Astrocyte (in vitro differentiated cells and primary cell): ENCODE data around the gene ZNF407. TPM values are rescaled to one million over a fixed set of nuclear protein-coding genes. Genes with fewer than 3 reads are reported as not detected.

ENCODE experiments used
- DNase-seq: peaks from one replicate; pipeline ENCODE4 v3.0.0-alpha.2; 2010; ENCODE audit warnings: low read depth
- FAIRE-seq: peaks from 2 replicates; lab custom pipeline; 2011; peaks lifted over from hg19 to GRCh38; lab: Jason Lieb, UNC
- H2AFZ ChIP-seq: 2 replicates; pipeline ENCODE4 v1.6.0; 2012; ENCODE audit warnings: low read depth, low read length, inconsistent platforms
- H3K27ac ChIP-seq: 2 replicates; pipeline ENCODE4 v1.5.1; 2011; ENCODE audit warnings: low read depth, low read length, inconsistent platforms
- H3K27me3 ChIP-seq: 2 replicates; pipeline ENCODE4 v1.6.0; 2011; ENCODE audit warnings: low read length, inconsistent platforms; ENCODE audit not compliant: insufficient read depth
- H3K36me3 ChIP-seq: 2 replicates; pipeline ENCODE4 v1.5.1; 2011; ENCODE audit warnings: low read length, inconsistent platforms; ENCODE audit not compliant: insufficient read depth
- H3K4me1 ChIP-seq: 2 replicates; pipeline ENCODE4 v1.5.1; 2011; ENCODE audit warnings: low read length, inconsistent platforms; ENCODE audit not compliant: insufficient read depth
- H3K4me2 ChIP-seq: 2 replicates; pipeline ENCODE4 v1.6.0; 2012; ENCODE audit warnings: low read length, inconsistent platforms
- H3K4me3 ChIP-seq: 2 replicates; pipeline ENCODE4 v1.5.1; 2011; ENCODE audit warnings: low read depth, mild to moderate bottlenecking, low read length, inconsistent platforms; ENCODE audit not compliant: insufficient read depth
- H3K79me2 ChIP-seq: 2 replicates; pipeline ENCODE4 v1.6.0; 2012; ENCODE audit warnings: mild to moderate bottlenecking, low read length, inconsistent platforms; ENCODE audit not compliant: insufficient read depth
- H3K9ac ChIP-seq: 2 replicates; pipeline ENCODE4 v1.6.0; 2012; ENCODE audit warnings: mild to moderate bottlenecking, low read length, inconsistent platforms
- H3K9me3 ChIP-seq: 2 replicates; pipeline ENCODE4 v1.5.1; 2012; ENCODE audit warnings: low read depth, mild to moderate bottlenecking, low read length, inconsistent platforms; ENCODE audit not compliant: insufficient read depth
- H4K20me1 ChIP-seq: 2 replicates; pipeline ENCODE4 v1.6.0; 2012; ENCODE audit warnings: low read length, inconsistent platforms; ENCODE audit not compliant: insufficient read depth
- H3K27ac Mint-ChIP-seq: one replicate; pipeline ENCODE4 v1.8.0; 2021; ENCODE audit warnings: mild to moderate bottlenecking, mixed read lengths; ENCODE audit not compliant: unreplicated experiment
- H3K27me3 Mint-ChIP-seq: one replicate; pipeline ENCODE4 v1.8.0; 2021; ENCODE audit warnings: low read depth, mixed read lengths; ENCODE audit not compliant: unreplicated experiment
- H3K36me3 Mint-ChIP-seq: one replicate; pipeline ENCODE4 v1.8.0; 2021; ENCODE audit warnings: low read depth, mixed read lengths; ENCODE audit not compliant: unreplicated experiment
- H3K4me1 Mint-ChIP-seq: one replicate; pipeline ENCODE4 v1.8.0; 2021; ENCODE audit warnings: low read depth, mixed read lengths; ENCODE audit not compliant: unreplicated experiment
- H3K4me3 Mint-ChIP-seq: one replicate; pipeline ENCODE4 v1.8.0; 2021; ENCODE audit warnings: mild to moderate bottlenecking, moderate library complexity, mixed read lengths; ENCODE audit not compliant: unreplicated experiment
- H3K9me3 Mint-ChIP-seq: one replicate; pipeline ENCODE4 v1.8.0; 2021; ENCODE audit warnings: mild to moderate bottlenecking, mixed read lengths; ENCODE audit not compliant: unreplicated experiment
- CTCF ChIP-seq: IDR thresholded peaks from 2 replicates; pipeline ENCODE4 v1.5.1; 2011; ENCODE audit warnings: low read depth, mild to moderate bottlenecking, inconsistent platforms, low read length, moderate library complexity; ENCODE audit not compliant: insufficient read depth
- EZH2 ChIP-seq: IDR thresholded peaks from 2 replicates; pipeline ENCODE4 v1.6.1; 2012; ENCODE audit warnings: mild to moderate bottlenecking, low read length, inconsistent platforms; ENCODE audit not compliant: insufficient read depth
- total RNA-seq: library from RNA; stranded (reverse); gene quantifications from 2 replicates; pipeline ENCODE4 v1.2.1, GENCODE V29; 2021

Gene ZNF407
- total RNA-seq, 1 donor from 2014 or later: 13.8 TPM

- Mint-ChIP-seq H3K9me3 (no peaks in the 10 kb centered on the region), H3K4me3 (no peak overlapping the region), H3K4me1 (peaks cover 15% of the 10 kb centered on the region), H3K27ac (no peak overlapping the region), H3K27me3 (no peaks in the 10 kb centered on the region), H3K36me3 (peaks cover 8% of the 10 kb centered on the region)
- no peak overlapping the region for H2AFZ ChIP-seq
- TF ChIP-seq CTCF: no peak
- no peak overlapping the region for H3K4me3 ChIP-seq
- peak overlapping the region; percentile 2 for H3K4me2 ChIP-seq
- no peak for FAIRE-seq
- H3K79me2 ChIP-seq: peaks cover 17% of the 10 kb centered on the region
- H3K27ac ChIP-seq: no peak overlapping the region
- peak; percentile 44 for DNase-seq
- no peaks in the 10 kb centered on the region for H3K9me3 ChIP-seq
- H4K20me1 ChIP-seq: peaks cover 19% of the 10 kb centered on the region
- no peaks in the 10 kb centered on the region for H3K27me3 ChIP-seq
- H3K36me3 ChIP-seq: peaks cover 9% of the 10 kb centered on the region
- H3K4me1 ChIP-seq: peaks cover 5% of the 10 kb centered on the region
- H3K9ac ChIP-seq: no peak overlapping the region
Measured at GRCh38 chr18:74631623-74632350, 34.1 kb downstream of the ZNF407 start.

- Histone ChIP-seq H3K27me3 (no peaks in the 10 kb centered on the region), H4K20me1 (peaks cover 14% of the 10 kb centered on the region), H3K4me2 (no peak overlapping the region), H3K27ac (no peak overlapping the region), H3K9me3 (no peaks in the 10 kb centered on the region), H3K9ac (no peak overlapping the region), H3K4me1 (peaks cover 5% of the 10 kb centered on the region), H3K79me2 (peaks cover 12% of the 10 kb centered on the region), H2AFZ (no peak overlapping the region), H3K4me3 (no peak overlapping the region), H3K36me3 (peaks cover 9% of the 10 kb centered on the region)
- Mint-ChIP-seq H3K27me3 (no peaks in the 10 kb centered on the region), H3K9me3 (no peaks in the 10 kb centered on the region), H3K4me3 (no peak overlapping the region), H3K4me1 (peaks cover 15% of the 10 kb centered on the region), H3K36me3 (peaks cover 8% of the 10 kb centered on the region), H3K27ac (no peak overlapping the region)
- TF ChIP-seq EZH2 (no peak), CTCF (no peak)
- FAIRE-seq: no peak
- no peak for DNase-seq
Measured at GRCh38 chr18:74632351-74632679, 34.6 kb downstream of the ZNF407 start.

- TF ChIP-seq CTCF: no peak
- TF ChIP-seq EZH2: no peak
- Histone ChIP-seq H3K4me1 (peaks cover 5% of the 10 kb centered on the region), H4K20me1 (peaks cover 12% of the 10 kb centered on the region), H3K36me3 (peaks cover 9% of the 10 kb centered on the region), H3K79me2 (peaks cover 12% of the 10 kb centered on the region), H3K9me3 (no peaks in the 10 kb centered on the region), H3K27me3 (no peaks in the 10 kb centered on the region), H3K4me2 (no peak overlapping the region), H3K27ac (no peak overlapping the region), H3K4me3 (no peak overlapping the region), H2AFZ (no peak overlapping the region), H3K9ac (no peak overlapping the region)
- no peak overlapping the region for H3K4me3 Mint-ChIP-seq
- H3K27me3 Mint-ChIP-seq: no peaks in the 10 kb centered on the region
- peaks cover 15% of the 10 kb centered on the region for H3K4me1 Mint-ChIP-seq
- FAIRE-seq (no peak), DNase-seq (no peak)
- H3K9me3 Mint-ChIP-seq: no peaks in the 10 kb centered on the region
- H3K27ac Mint-ChIP-seq: no peak overlapping the region
- peaks cover 8% of the 10 kb centered on the region for H3K36me3 Mint-ChIP-seq
Measured at GRCh38 chr18:74632856-74633255, 35.2 kb downstream of the ZNF407 start.
